SIG-M5 (cell line): ENCODE results near the gene HOMER2.
"Not testable (repeated sequence)": the region's sequence is repeated elsewhere in the genome, so short reads cannot be mapped to it uniquely, and the experiment has no call there.

Experiments
- DNase-seq: peaks from one replicate; lab custom pipeline; 2025; lab: John Stamatoyannopoulos, UW

HOMER2 gene

DNA sequence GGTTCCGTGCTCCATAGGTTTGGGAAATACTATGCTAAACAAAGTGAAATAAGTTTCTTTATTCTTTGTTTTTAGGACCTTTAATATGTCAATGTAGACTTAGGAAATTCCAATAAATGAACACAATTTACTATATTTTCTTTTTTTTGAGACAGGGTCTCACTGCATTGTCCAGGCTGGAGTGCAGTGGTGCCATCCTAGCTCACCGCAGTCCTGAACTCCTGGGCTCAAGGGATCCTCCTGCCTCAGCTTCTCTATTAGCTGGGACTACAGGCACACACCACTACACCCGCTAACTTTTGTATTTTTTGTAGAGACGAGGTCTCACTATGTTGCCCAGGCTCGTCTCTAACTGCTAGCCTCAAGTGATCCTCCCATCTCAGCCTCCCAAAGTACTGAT is 12.4 kb upstream of the HOMER2 start:
- DNase-seq = no peak

DNA sequence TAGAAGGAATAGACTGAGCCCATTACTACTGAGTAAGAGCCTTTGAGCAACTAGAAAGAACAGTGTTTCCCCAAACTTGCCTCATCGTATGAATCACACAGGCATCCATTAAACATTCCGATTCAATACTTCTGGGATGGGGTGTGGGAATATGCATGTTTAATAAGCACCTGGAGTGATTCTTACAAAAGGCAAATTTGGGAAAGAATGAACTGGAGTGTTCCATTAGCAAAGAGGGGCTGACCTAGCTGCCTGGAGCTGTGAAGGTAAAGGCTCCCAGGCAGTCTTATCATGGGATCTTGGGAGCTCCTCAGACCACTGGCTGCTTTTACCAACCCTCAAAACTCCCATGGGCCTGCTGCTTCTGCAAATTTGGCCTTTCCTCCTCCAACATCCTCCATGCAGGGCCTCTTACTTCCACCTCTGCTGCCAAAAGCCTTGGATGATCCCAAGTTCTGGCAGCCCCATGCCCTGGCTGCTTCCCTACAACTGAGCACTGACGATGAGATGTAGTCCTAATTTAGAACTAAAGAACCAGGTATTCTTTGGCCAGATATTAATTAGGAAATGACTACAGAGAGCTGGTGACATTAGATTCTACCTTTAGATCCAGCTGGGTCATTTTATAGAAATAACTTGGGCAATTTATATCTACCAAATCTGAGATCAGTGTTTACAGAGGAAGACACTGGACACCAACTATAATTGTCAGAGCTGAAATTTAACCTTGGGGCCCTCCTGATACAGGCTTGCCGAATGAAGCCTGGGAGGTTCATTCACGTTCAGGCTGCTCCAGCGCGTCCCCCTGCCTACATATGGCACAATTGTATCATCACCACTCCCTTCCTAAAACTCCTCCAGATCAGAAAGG is 11.2 kb upstream of the HOMER2 start:
- DNase-seq = no peak

DNA sequence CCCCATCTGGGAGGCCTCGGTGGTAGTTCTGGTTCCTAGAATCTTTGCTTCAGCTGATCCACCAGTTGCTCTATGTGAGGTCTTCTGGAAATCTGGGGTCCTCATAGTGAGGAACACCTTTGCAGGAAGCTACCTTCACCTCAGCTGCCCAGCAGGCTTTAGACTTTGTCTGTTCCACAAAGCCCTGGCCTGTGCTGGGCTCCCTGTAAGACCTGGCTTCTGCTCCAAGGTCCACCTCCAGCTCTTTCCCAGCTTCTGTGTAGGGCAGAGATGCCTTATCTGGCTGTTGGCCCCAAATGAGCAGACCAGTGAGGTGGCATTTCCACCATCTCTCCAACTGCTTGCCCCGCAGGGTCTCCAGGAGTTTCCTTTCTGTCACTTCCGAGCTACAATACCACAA is 8.2 kb upstream of the HOMER2 start:
- no peak for DNase-seq

DNA sequence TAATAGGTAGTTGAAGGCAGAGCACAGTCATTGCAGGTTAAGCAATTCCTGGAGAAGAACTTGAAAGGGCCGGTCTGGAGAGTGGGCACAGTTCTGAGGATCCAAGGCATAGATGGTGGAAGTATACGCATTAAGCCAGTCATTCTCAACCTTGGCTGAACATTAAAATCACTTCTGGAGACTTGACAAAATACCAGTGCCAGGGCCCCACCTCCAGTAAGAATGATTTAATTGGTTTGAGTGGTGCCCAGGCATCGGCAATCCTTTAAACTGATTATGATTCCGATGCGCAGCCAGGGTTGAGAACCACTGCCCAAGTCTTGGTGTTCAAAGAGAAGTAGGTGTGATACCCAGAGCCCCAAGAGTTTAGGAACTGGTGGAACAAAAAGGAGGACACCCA is 6.9 kb upstream of the HOMER2 start:
- DNase-seq = no peak

DNA sequence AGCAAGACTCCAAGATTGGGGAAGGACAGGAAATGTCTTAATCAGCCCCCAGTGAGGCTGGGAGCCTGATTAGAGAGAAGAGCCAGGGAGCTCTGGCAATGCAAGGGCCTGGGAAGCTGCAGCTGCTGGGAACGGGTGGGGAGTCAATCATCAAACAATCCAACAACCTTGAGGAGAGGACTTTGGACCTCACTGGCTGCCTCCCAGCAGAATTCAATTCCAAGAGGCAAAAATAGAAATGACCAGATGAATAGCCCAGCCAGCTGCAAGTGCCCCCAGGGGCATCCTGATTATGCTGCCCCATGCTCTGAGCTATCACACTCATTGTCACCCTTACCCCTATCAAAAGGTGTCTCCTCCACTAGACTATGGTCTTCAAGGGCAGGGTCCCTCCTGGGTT is 6.1 kb upstream of the HOMER2 start:
- no peak for DNase-seq

DNA sequence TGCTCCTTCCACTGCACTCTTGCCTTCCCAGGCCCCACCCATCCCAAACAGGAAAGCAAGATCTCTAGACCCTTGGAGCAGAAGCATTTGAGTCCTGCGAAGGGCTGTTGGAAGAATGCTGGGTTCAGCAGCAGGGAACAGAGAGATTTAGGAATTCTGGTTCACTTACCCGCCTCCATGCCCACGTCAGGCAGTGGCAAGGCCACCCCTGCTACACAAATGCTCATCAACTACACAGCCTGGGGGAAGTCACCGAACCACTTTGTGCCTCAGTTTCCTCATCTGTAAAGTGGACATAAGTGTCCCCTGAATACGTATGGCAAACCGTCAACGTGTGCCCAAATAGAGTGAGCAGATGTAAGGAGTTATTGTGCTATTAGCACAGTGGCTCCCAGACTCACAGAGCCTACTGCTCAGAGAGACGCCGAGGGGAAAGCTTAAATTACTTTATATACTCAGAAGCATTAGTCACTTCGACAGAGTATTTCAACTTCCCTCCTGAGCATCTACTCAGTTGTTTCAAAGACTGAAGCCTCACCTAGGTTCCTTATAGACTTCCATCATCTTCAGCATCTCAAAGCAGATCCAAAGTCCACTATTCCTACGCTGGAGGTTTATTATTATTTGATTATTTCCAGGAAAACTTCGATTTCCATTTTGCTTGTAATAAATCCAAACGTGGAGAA is 905 bp downstream of the HOMER2 start:
- DNase-seq = no peak

DNA sequence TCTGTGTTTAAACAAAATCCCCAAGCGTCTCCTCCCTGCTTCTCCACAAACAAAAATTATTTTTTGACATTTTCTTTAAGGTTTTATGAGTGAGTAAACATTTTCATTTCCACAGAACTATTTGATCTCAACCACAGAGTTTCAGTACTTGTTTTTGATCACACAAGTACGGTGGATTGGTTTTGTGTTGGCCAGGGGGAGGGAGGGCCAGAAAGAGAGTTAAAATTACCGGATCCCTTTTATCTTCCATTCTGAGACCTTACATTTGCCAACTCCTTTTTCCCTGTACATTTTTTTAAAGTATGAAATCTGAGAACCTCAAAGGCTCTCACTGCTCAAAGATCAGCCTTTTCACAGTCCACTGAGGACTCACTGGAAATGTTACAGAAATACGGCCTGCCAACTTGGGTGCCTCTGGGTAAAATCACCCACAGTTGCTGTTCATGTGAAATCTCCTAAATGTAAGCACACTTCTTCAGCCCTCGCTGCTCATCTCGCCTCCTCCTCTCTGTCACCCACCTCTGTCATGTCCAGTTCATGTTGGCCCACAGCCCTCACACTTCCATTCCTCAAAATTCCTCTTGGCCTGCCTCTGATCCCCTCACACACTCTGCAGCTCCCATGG is 1.7 kb downstream of the HOMER2 start:
- no peak for DNase-seq

DNA sequence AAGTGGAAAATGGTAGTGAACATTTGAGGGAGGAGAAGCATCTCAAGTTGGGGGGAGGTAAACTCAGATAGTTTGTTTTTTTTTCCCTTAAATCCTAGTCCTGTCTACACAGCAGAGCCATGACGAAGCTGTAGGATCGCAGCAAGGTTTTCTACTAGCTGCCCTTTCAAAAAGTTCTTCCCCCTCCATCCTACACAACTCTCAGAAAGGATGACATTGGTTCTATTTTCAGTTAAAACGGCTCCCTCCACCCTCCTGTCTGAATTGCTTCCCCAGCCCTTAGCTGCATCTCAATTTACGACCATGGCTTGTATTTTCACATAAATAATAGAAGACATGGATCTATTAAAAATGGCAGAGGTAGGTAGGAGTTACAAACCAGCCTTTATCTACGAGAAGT is 2.2 kb downstream of the HOMER2 start:
- DNase-seq = no peak

DNA sequence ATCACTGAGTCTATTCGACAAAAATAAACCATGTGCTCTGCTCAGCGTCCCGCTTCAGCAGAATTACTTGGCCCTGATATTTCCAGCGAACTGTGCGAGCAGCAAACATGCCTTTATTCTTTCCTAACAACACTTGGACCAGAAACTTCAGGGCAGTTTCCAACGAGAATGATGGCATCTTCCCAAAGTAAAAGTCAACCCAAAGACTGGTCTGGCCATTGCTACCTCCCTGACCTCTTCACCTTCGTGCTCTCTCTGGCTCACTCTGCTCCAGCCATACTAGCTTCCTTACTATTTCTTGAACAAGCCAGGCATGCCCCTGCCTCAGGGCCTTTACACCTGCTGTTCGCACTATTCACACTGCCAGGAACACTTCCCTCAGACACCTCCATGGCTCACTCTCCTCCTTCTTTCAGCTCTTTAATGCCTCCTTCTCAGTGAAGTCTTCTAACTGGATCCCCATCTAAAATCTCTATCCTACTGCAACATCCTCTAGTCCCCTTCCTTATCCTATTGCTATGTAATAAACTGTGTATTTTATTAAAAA is 6.3 kb downstream of the HOMER2 start:
- DNase-seq = no peak

DNA sequence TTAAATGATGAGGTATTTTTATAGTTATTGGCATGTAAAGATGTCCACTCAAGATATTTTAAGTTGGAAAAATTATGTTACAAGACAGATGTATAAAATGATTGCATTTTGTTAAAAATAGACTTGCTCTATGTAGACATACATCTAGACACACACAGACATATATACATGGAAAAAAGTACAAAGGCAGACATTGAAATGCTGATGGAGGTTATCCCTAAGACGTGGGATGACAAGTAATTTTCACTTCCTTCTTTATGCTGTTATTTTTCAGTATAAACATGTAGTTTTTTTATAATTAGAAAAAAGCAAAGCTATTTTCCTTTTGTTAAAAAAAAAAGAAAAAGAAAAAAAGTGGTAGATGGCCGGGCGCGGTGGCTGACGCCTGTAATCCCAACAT is 7.2 kb downstream of the HOMER2 start:
- no peak for DNase-seq

DNA sequence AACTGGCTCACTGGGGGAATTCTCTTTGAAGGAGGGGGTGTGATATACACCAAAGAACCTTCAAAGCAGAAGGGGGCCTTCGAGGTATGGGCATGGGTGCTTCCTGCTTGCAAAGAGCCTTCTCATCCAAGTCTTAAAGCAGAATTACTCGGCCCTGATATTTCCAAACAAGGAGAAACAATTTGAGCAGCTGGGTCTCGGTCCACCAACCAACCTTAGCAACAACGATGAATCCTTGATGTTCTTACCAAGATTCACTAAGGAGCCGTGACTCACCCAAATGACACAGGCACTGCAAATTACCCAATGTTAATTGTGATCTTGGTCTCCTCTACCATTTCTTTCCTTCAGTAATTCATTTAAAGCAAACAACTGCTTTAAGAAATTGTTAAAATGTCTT is 7.7 kb downstream of the HOMER2 start:
- DNase-seq = no peak

DNA sequence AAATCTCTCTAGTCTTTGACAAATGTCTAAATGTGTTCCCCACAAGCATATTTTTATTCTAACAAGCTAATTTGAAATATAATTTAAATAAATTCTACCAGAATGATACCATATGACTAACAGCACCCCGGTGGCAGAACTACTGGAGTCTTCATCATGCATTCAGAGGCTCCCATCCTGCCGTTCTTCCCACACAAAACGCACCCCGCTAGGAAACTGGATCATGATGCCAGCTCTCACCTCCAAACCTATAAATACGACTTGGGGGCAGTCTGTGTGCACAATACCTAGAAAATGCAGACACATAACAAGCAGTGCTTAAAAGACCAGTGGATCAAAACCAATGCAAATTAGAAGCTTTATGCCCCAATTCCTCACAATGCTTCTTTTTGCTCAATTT is 8.5 kb downstream of the HOMER2 start:
- no peak for DNase-seq

DNA sequence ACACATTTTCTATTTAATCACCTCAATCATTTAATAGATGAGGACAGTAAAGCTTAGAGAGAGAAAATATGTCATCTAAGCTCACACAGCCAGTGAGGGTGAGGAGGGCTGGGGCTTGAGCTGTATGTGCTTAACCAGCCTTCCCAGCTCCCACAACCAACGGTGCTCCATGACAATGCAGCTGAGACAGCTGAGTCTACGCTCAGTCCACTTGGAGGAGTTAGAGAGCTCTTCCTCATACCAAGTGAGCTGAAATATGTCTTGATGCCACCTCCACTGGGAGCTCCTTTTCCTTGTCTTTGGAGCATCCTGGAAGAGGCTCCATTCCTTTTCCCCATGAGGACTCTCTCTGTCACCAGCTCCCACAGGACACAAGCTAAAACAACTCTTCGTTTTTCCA is 9.3 kb downstream of the HOMER2 start:
- DNase-seq = no peak

DNA sequence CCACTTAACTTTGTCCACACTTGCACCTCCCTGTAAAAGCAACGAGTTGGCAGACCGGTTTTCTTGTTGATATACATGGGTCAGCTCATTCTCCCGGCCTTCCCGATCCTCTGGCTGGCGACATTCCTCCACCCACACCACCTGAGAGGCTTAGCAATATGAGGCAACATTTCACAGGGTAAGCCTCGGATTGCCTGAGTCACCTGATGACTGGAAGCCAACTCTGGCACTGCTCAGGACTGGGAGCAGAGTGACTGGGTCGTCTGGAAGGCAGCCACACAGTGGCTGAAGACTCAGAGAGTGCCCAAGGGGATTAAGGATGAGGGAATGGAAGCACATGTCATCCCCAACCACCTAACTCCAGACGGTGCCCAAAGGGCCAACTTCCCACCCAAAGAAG is 9.8 kb downstream of the HOMER2 start:
- no peak for DNase-seq

DNA sequence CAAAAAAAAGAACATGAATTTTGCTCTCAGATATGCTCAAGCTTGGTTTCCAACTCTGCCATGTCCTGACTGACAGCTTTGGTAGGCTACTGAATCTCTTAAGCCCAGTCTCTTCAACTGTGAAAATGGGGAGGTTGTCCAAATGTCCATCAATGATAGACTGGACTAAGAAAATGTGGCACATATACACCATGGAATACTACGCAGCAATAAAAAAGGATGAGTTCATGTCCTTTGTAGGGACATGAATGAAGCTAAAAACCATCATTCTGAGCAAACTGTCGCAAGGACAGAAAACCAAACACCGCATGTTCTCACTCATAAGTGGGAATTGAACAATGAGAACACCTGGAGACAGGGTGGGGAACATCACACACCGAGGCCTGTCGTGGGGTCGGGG is 12.8 kb downstream of the HOMER2 start:
- DNase-seq = not testable (repeated sequence)

DNA sequence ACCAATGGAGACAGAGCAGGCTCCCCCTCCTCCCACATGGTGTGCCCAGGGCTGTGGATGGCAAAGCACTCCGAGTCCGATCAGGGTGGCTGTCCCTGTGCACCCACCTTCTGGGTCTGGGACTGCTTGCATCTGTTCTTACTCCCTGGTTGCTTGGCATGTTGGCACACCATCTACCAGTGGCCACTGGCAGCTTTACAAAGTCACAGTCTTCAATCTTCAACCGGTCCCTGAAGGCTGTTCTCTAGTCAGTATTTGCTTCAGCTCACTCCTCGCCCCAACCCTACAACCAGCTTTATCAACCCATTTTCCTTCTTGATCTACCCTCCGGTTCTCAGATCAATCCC is 14.8 kb downstream of the HOMER2 start:
- DNase-seq = no peak

DNA sequence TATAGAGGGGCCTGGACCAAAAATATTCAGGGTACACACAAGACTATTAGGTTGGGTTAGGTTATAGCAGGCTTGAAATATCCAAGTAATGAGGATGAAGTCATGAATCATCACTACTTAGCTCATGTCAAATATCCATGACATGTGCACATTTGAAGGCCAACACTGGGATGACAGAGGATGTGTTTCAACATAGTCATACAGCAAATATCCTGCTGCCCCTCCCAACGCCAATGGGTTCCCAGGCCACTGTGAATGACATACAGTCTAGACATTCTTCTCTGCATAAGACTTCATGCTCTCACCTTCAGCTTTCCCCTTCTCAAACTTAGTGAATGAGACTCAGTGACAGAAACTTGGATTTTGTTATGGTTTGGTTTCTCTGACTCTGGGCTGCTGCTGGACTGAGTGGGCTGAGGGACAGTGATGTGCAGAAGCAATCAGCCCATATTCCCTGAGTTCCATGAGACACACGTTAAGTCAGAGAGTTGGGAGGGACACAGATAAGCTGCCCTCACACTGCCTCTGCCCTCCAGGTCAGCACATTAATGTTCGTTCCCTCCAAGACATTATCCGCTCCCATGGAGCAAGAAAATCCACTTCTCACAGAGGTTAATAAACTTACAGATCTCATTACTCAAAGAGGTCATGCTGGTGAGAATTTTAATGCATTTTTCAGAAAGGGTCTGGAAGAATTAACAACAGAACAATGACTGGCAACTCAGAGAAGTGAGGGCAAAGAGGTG is 15.4 kb downstream of the HOMER2 start:
- no peak for DNase-seq

DNA sequence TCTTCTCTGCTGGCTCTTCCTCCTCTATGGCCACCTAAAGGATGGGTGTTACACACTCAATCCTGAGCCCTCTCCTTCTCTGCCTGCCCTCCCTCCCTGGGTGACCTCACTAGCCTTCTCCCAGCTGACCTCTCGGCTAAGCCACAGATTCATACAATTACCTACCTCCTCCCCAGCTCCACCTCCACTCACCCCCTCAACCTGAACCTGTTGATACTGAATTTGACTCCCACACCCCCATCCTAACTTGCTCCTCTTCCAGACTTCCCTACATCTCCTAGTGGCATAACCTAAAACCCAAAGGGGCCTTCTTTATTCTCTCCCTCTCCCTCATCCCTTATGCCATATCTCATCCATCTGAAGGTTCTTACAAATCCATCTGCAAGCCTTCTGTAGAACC is 17.1 kb downstream of the HOMER2 start:
- DNase-seq = no peak

DNA sequence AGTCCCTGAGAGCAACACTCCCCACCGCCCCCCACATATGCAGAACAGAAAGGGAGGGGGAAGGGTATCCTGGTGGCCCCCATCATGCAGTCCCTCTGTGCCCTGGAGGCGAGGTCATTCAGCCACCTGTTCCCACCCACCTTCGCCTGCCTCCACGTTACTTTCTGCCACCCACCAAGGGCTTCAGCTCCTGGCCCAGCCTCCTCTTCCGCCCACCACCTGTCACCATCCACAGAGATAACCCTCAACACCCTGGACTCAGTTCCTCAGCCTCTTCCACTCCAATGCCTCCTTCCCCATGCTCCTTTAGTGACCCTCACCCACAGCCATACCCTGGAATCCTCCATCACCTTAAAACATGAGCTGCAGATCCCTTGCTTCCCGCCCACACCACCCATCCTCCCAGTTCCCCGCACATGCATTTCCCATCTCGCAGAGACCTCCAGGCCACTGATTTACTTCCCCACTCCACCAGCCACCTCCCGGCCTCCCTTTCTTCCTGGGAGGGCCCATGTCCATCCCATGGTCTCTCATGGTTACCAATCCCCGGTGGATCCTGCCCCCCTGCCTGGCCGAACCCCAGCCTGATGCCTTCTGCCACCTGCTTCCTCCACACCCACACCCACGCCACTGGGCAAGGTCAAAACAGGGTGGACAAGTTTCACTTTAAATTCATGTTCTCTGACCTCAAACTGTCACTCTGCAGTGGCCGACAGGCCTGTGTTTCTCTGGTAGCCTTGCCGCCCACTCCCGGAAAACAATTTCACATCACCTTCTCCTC is 18.2 kb downstream of the HOMER2 start:
- DNase-seq = no peak

DNA sequence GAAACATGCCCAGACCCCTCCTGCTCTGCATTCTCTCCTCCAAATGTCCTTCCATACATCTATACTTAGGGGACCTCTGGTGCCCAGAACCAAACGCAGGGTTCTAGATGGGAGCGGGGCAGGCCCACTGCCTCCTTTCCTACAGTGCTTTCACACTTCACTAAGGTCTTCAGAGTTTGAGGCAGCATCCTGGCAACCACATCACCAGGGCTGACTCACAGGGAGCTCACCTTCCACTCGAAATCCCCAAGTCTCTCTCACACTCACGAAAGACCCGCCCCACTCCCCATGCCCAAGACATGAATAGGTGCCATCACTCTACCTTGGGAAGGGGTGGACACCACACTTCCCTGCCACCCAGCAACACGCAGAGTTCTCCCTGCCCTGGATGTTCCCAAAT is 18.9 kb downstream of the HOMER2 start:
- no peak for DNase-seq

DNA sequence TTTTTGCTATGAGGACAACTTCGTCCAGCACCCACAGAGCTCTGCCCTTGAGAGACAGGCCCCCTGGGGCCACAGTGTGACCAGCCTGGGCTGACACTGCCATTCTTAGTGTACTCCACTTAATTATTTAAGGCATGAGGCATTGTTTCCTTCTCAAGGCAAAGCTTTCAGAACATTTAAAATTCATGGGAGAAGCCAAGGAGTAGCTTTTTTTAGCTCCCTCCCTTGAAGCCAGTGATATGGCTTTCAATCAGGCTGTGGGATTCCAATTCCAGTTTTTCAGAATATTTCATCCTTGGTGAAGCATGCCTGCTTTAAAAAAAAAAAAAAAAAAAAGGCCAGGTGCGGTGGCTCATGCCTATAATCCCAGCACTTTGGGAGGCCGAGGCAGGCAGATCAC is 21.3 kb downstream of the HOMER2 start:
- no peak for DNase-seq

DNA sequence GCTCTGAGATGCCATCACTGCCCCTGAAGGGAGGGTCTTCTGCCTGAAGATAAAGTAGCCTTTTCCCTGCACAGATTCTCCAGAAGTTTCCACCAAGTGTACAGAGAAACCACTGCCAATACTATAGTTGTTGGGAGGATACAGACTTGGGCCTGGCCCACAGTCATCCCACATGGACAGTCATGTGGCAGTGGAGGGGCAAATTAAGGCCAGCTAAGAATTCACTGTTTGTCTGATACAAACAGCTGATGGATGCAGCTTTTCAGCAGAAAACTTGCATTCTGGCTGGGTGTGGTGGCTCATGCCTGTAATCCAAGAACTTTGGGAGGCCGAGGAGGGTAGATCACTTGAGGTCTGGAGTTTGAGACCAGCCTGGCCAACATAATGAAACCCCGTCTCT is 22.1 kb downstream of the HOMER2 start:
- DNase-seq = no peak
